GM13976 (cell line): ENCODE measurements around the gene TPPP2.

Experiments used
- DNase-seq: peaks from one replicate; pipeline ENCODE4 v3.0.0; 2012; ENCODE audit warnings: low spot score
- CTCF ChIP-seq: IDR thresholded peaks from 2 replicates; pipeline ENCODE4 v1.5.1; 2012; ENCODE audit warnings: borderline replicate concordance, mild to moderate bottlenecking; ENCODE audit not compliant: insufficient read depth; ENCODE audit errors: extremely low read depth, missing control alignments, control extremely low read depth
- in situ Hi-C: fragments of 300-500 bp; cut with MboI; formaldehyde crosslinking; loops from one replicate; pipeline ENCODE4 v1.12.0; 2022; ENCODE audit warnings: low sequenced_read_pairs, mixed read lengths, inconsistent platforms; ENCODE audit not compliant: unreplicated experiment

TPPP2 gene

GRCh38 chr14:21066882-21067502 lies 37.0 kb downstream of the TPPP2 start:
- DNase-seq, result peak; percentile 47
- TF ChIP-seq CTCF, result no peak
- in situ Hi-C loops, result no loop called here

GRCh38 chr14:21068521-21069387 lies 38.7 kb downstream of the TPPP2 start:
- TF ChIP-seq CTCF, result no peak
- in situ Hi-C loops, result no loop called here
- peak; percentile 74 for DNase-seq

GRCh38 chr14:21069388-21070082 lies 39.5 kb downstream of the TPPP2 start:
- DNase-seq, result peak; percentile 36
- in situ Hi-C loops, result no loop called here
- no peak for TF ChIP-seq CTCF

GRCh38 chr14:21070083-21070609 lies 40.1 kb downstream of the TPPP2 start, which contains the start of gene ARHGEF40:
Gene ARHGEF40, plus strand, starts transcription at chr14:21070304. Its CDS starts 93 bp downstream, at chr14:21070397.
- no peak for TF ChIP-seq CTCF
- in situ Hi-C loops, result no loop called here
- DNase-seq, result peak; percentile 62

GRCh38 chr14:21070610-21071224 lies 40.7 kb downstream of the TPPP2 start:
- DNase-seq, result peak; percentile 61
- TF ChIP-seq CTCF, result no peak
- in situ Hi-C loops, result no loop called here
